Caki2 (cell line): Measurements from ENCODE around the gene CYTL1. TPM values are rescaled to one million over a fixed set of nuclear protein-coding genes. Genes with fewer than 3 reads are reported as not detected.
"Not testable (repeated sequence)": the region's sequence is repeated elsewhere in the genome, so short reads cannot be mapped to it uniquely, and the experiment has no call there.

Source experiments
- DNase-seq: peaks from one replicate; pipeline ENCODE4 v3.0.0-alpha.2; 2015; ENCODE audit warnings: low read depth
- in situ Hi-C: cut with HindIII; loops from 2 replicates; pipeline ENCODE4 v1.10.0; 2016; ENCODE audit warnings: low sequenced_read_pairs, low pct_unique_long_range_greater_than_20kb, mixed read lengths
- total RNA-seq: library from RNA; depleted of rRNA; stranded (reverse); fragments of >200 nt; shearing (Covaris generic); gene quantifications from 2 replicates; pipeline ENCODE4 v1.2.3, GENCODE V29; 2014; ENCODE audit warnings: low replicate concordance; rRNA removed

CYTL1 gene
- total RNA-seq: not detected in 2 replicates

GRCh38 chr4:5019274-5019673 is at the start of gene CYTL1:
CYTL1 (minus strand) TSS chr4:5019458; CDS start chr4:5019445, 13 bp downstream.
- no peak for DNase-seq
- in situ Hi-C loops: no loop called here

GRCh38 chr4:5067908-5068307 is 48.6 kb upstream of the CYTL1 start:
- in situ Hi-C loops: no loop called here
- no peak for DNase-seq

- in situ Hi-C loops: not testable (repeated sequence)
These were observed 47.7 kb upstream of the CYTL1 start for GRCh38 chr4:5066968-5067367.

GRCh38 chr4:5066101-5066500 is 46.8 kb upstream of the CYTL1 start:
- in situ Hi-C loops: no loop called here
- no peak for DNase-seq

More at GRCh38 chr4:5066968-5067367, 47.7 kb upstream of the CYTL1 start:
- DNase-seq: not testable (repeated sequence)

GRCh38 chr4:5055411-5055810 is 36.2 kb upstream of the CYTL1 start:
- in situ Hi-C loops: no loop called here
- no peak for DNase-seq

GRCh38 chr4:5054532-5054931 is 35.3 kb upstream of the CYTL1 start:
- in situ Hi-C loops: no loop called here
- peak; percentile 63 for DNase-seq

- in situ Hi-C loops: no loop called here
- no peak for DNase-seq
These were observed 33.6 kb upstream of the CYTL1 start for GRCh38 chr4:5052726-5053425.

- in situ Hi-C loops: no loop called here
- no peak for DNase-seq
These were observed 33.0 kb upstream of the CYTL1 start for GRCh38 chr4:5052204-5052702.

GRCh38 chr4:5051278-5052203 is 32.3 kb upstream of the CYTL1 start, which contains the start of gene STK32B:
STK32B (plus strand) TSS chr4:5051480.
- in situ Hi-C loops: no loop called here
- DNase-seq: peak; percentile 76

GRCh38 chr4:5050520-5051277 is 31.4 kb upstream of the CYTL1 start:
- in situ Hi-C loops: no loop called here
- peak; percentile 59 for DNase-seq

- DNase-seq: no peak
- in situ Hi-C loops: no loop called here
These were observed 29.5 kb upstream of the CYTL1 start for GRCh38 chr4:5048721-5049120.

- in situ Hi-C loops: no loop called here
- DNase-seq: no peak
These were observed 25.8 kb upstream of the CYTL1 start for GRCh38 chr4:5045097-5045496.

- DNase-seq: no peak
- in situ Hi-C loops: no loop called here
These were observed 25.1 kb upstream of the CYTL1 start for GRCh38 chr4:5044341-5044740.

GRCh38 chr4:5043579-5043978 is 24.3 kb upstream of the CYTL1 start:
- no peak for DNase-seq
- in situ Hi-C loops: no loop called here

- DNase-seq: no peak
- in situ Hi-C loops: no loop called here
These were observed 22.4 kb upstream of the CYTL1 start for GRCh38 chr4:5041699-5042098.

- in situ Hi-C loops: no loop called here
- DNase-seq: no peak
These were observed 21.8 kb upstream of the CYTL1 start for GRCh38 chr4:5040856-5041620.

- in situ Hi-C loops: no loop called here
- DNase-seq: no peak
These were observed 20.5 kb upstream of the CYTL1 start for GRCh38 chr4:5039800-5040199.
